ENCODE measurements around the gene SPRED1.

SPRED1 gene

DNA sequence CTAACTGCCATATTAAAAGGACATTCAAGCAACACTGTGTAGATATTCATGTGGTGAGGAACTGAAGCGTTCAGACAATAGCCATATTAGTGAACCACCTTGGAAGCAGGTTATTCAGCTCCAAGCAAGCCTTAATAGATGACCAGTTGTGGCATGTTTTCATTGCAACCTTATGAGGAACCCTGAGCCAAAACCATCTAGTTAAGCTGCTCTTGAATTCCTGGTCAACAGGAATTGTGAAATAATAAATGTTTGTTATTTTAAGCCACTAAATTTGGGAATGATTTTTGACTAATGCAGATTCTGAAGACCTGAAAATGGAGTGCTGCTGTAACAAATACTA lies 73.0 kb downstream of the SPRED1 start:
- peaks cover 0 to 8% of the 10 kb centered on the region in 2 experiments; a peak in 1 of 3 replicates for H3K36me3 ChIP-seq (ENCODE audit: control insufficient read depth in 2 of 2, insufficient read depth in 1 of 2, low read length in 2 of 2)
- H3K4me1 ChIP-seq (ENCODE audit: control insufficient read depth, insufficient read depth, low read length), result no peaks in the 10 kb centered on the region
- H3K27ac ChIP-seq (ENCODE audit: extremely low read depth, low read depth, low read length), result no peak overlapping the region

DNA sequence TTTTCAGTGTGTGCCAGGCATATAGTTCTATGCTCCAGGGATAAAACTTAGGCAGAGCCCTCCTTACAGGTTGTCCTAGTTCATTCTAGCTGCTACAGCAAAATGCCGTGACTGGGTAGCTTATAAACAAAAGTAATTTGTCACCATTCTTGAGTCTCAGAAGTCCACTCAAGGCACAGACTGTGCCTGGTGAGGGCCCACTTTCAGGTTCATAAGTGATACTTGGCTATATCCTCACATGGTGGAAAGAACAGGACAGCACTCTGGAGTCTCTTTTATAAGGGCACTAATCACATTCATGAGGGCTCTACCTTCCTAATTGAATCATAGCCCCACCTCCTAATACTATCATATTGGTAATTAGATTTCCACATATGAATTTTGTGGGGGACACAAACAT lies 80.1 kb downstream of the SPRED1 start:
- no peaks in the 10 kb centered on the region for H3K4me1 ChIP-seq (ENCODE audit: control insufficient read depth, insufficient read depth, low read length)
- CTCF ChIA-PET, result no interaction called here
- no peak for TF ChIP-seq MYNN (tag by site-specific recombination; IDR thresholded peaks at IDR 0.05; ENCODE audit: borderline replicate concordance)
- no peak overlapping the region for H3K27ac ChIP-seq (ENCODE audit: extremely low read depth, low read depth, low read length)
- H3K36me3 ChIP-seq (ENCODE audit: control insufficient read depth in 2 of 2, insufficient read depth in 1 of 2, low read length in 2 of 2), result no peaks in the 10 kb centered on the region
- POLR2A ChIA-PET, result no interaction called here
- H3K4me3 ChIP-seq (ENCODE audit: low read depth, low read length), result no peak overlapping the region
- no peaks in the 10 kb centered on the region for H3K9me3 ChIP-seq (ENCODE audit: control insufficient read depth, insufficient read depth, low read depth, low read length)

More for the DNA sequence above, 73.0 kb downstream of the SPRED1 start:
- ChIA-PET CTCF (no interaction called here), POLR2A (no interaction called here)
- TF ChIP-seq, protein P1, sequence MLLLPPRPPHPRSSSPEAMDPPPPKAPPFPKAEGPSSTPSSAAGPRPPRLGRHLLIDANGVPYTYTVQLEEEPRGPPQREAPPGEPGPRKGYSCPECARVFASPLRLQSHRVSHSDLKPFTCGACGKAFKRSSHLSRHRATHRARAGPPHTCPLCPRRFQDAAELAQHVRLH (tag by site-specific recombination; IDR thresholded peaks at IDR 0.05), result no peak
- TF ChIP-seq SCRT2 (tag by site-specific recombination; IDR thresholded peaks at IDR 0.05) (no peak), ZNF510 (tag by site-specific recombination; IDR thresholded peaks at IDR 0.05; ENCODE audit: insufficient replicate concordance) (no peak), ZNF837 (tag by site-specific recombination; IDR thresholded peaks at IDR 0.05) (no peak), OSR2 (tag by site-specific recombination; IDR thresholded peaks at IDR 0.05) (no peak), ZNF10 (tag by site-specific recombination; IDR thresholded peaks at IDR 0.05) (no peak), SP7 (tag by site-specific recombination; IDR thresholded peaks at IDR 0.05) (no peak), ZBTB1 (tag by site-specific recombination; IDR thresholded peaks at IDR 0.05) (no peak), ZNF843 (tag by site-specific recombination; IDR thresholded peaks at IDR 0.05) (no peak), ZNF585B (tag by site-specific recombination; IDR thresholded peaks at IDR 0.05) (no peak), ZNF37A (tag by site-specific recombination; IDR thresholded peaks at IDR 0.05) (no peak), ZBTB21 (tag by site-specific recombination; IDR thresholded peaks at IDR 0.05) (no peak), ZNF433 (tag by site-specific recombination; IDR thresholded peaks at IDR 0.05; ENCODE audit: low read depth) (no peak), ZNF302 (tag by site-specific recombination; IDR thresholded peaks at IDR 0.05; ENCODE audit: low read depth) (no peak), ZIC2 (tag by site-specific recombination; IDR thresholded peaks at IDR 0.05) (no peak), GLIS1 (tag by site-specific recombination; IDR thresholded peaks at IDR 0.05) (no peak)
- TF ChIP-seq, protein P2, sequence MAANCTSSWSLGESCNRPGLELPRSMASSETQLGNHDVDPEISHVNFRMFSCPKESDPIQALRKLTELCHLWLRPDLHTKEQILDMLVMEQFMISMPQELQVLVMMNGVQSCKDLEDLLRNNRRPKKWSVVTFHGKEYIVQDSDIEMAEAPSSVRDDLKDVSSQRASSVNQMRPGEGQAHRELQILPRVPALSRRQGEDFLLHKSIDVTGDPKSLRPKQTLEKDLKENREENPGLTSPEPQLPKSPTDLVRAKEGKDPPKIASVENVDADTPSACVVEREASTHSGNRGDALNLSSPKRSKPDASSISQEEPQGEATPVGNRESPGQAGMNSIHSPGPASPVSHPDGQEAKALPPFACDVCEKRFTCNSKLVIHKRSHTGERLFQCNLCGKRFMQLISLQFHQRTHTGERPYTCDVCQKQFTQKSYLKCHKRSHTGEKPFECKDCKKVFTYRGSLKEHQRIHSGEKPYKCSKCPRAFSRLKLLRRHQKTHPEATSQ (tag by site-specific recombination; IDR thresholded peaks at IDR 0.05), result no peak
- TF ChIP-seq, protein P3, sequence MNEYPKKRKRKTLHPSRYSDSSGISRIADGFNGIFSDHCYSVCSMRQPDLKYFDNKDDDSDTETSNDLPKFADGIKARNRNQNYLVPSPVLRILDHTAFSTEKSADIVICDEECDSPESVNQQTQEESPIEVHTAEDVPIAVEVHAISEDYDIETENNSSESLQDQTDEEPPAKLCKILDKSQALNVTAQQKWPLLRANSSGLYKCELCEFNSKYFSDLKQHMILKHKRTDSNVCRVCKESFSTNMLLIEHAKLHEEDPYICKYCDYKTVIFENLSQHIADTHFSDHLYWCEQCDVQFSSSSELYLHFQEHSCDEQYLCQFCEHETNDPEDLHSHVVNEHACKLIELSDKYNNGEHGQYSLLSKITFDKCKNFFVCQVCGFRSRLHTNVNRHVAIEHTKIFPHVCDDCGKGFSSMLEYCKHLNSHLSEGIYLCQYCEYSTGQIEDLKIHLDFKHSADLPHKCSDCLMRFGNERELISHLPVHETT (tag by site-specific recombination; IDR thresholded peaks at IDR 0.05), result no peak
- Histone ChIP-seq H3K4me3 (ENCODE audit: low read depth, low read length) (no peak overlapping the region), H3K9me3 (ENCODE audit: control insufficient read depth, insufficient read depth, low read depth, low read length) (no peaks in the 10 kb centered on the region)

DNA sequence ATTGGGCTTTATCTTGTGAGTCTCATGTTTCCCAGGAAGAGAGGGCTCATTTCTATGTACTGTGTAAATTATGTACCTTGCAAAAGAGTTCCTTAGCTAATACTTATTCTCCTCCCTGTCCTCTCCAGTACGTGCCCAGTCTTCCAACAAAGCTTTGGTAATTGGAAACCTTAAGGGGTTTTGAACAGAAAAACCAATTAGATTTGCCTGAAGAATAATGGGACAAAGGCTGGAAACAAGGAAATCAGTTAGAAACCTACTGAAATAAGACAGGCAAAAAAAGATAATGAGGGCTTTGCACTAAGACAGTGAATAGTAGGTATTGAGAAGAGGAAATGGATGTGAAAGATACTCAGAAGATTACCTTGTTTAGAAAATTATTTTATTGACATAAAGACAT lies 82.5 kb downstream of the SPRED1 start:
- H3K9me3 ChIP-seq (ENCODE audit: control insufficient read depth, insufficient read depth, low read depth, low read length), result no peaks in the 10 kb centered on the region
- CTCF ChIA-PET, result interaction anchor here (0.7 to 0.8 kb wide), 2 partner anchors 11 to 91 kb away, joined by 4 read pairs; no protein-coding TSS in a partner anchor
- no peak overlapping the region for H3K4me3 ChIP-seq (ENCODE audit: low read depth, low read length)
- H3K36me3 ChIP-seq (ENCODE audit: control insufficient read depth in 2 of 2, insufficient read depth in 1 of 2, low read length in 2 of 2), result no peaks in the 10 kb centered on the region
- H3K27ac ChIP-seq (ENCODE audit: extremely low read depth, low read depth, low read length), result no peak overlapping the region
- no peaks in the 10 kb centered on the region for H3K4me1 ChIP-seq (ENCODE audit: control insufficient read depth, insufficient read depth, low read length)
- POLR2A ChIA-PET, result no interaction called here
- TF ChIP-seq ATF2 (tag by site-specific recombination; IDR thresholded peaks at IDR 0.05; ENCODE audit: low read depth) (no peak), ZBTB44 (tag by site-specific recombination; IDR thresholded peaks at IDR 0.05) (no peak), RBAK (tag by site-specific recombination; IDR thresholded peaks at IDR 0.05) (no peak), ZNF707 (tag by site-specific recombination; IDR thresholded peaks at IDR 0.05) (no peak), ZNF558 (tag by site-specific recombination; IDR thresholded peaks at IDR 0.05) (no peak), ZEB2 (tag by site-specific recombination; IDR thresholded peaks at IDR 0.05) (no peak)
- TF ChIP-seq, protein P4, sequence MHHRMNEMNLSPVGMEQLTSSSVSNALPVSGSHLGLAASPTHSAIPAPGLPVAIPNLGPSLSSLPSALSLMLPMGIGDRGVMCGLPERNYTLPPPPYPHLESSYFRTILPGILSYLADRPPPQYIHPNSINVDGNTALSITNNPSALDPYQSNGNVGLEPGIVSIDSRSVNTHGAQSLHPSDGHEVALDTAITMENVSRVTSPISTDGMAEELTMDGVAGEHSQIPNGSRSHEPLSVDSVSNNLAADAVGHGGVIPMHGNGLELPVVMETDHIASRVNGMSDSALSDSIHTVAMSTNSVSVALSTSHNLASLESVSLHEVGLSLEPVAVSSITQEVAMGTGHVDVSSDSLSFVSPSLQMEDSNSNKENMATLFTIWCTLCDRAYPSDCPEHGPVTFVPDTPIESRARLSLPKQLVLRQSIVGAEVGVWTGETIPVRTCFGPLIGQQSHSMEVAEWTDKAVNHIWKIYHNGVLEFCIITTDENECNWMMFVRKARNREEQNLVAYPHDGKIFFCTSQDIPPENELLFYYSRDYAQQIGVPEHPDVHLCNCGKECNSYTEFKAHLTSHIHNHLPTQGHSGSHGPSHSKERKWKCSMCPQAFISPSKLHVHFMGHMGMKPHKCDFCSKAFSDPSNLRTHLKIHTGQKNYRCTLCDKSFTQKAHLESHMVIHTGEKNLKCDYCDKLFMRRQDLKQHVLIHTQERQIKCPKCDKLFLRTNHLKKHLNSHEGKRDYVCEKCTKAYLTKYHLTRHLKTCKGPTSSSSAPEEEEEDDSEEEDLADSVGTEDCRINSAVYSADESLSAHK (tag by site-specific recombination; IDR thresholded peaks at IDR 0.05), result no peak
